Stimulated activated naive CD8-positive, alpha-beta T cell treated with anti-CD3 and anti-CD28 coated beads, Interleukin-15, Interleukin-2, amounts not matched to agents 100 U/mL and 50 U/mL, for 24 hours (primary cell): ENCODE data around the gene UBE2D1.

ENCODE experiments used
- ATAC-seq: fragments of 150-1000 bp; cut with Tn5 transposase; one replicate; pipeline ENCODE4 v1.10.0; 2021
- DNase-seq: peaks from one replicate; pipeline ENCODE4 v3.0.0; 2021

UBE2D1 gene

GRCh38 chr10:58341422-58341821 is 6.6 kb downstream of the UBE2D1 start:
- ATAC-seq (no peak), DNase-seq (no peak)

GRCh38 chr10:58341947-58342346 is 7.1 kb downstream of the UBE2D1 start:
- no peak for ATAC-seq
- no peak for DNase-seq

- ATAC-seq: no peak
- no peak for DNase-seq
These were observed 13.2 kb downstream of the UBE2D1 start for GRCh38 chr10:58347967-58348366.

- DNase-seq: no peak
- no peak for ATAC-seq
These were observed 13.8 kb downstream of the UBE2D1 start for GRCh38 chr10:58348571-58349033.

- DNase-seq: no peak
- no peak for ATAC-seq
These were observed 15.2 kb downstream of the UBE2D1 start for GRCh38 chr10:58350023-58350422.

GRCh38 chr10:58350619-58351323 is 16.0 kb downstream of the UBE2D1 start:
- ATAC-seq (no peak), DNase-seq (no peak)

- ATAC-seq: no peak
These were observed 17.1 kb downstream of the UBE2D1 start for GRCh38 chr10:58351616-58352578.

GRCh38 chr10:58352956-58353610 is 18.3 kb downstream of the UBE2D1 start:
- DNase-seq (no peak), ATAC-seq (no peak)

More at GRCh38 chr10:58351616-58352578, 17.1 kb downstream of the UBE2D1 start:
- no peak for DNase-seq

GRCh38 chr10:58356756-58357155 is 21.9 kb downstream of the UBE2D1 start:
- ATAC-seq (no peak), DNase-seq (no peak)

GRCh38 chr10:58358314-58358933 is 23.6 kb downstream of the UBE2D1 start:
- DNase-seq: no peak
- no peak for ATAC-seq

GRCh38 chr10:58358947-58359346 is 24.1 kb downstream of the UBE2D1 start:
- no peak for ATAC-seq

GRCh38 chr10:58359541-58359940 is 24.7 kb downstream of the UBE2D1 start:
- DNase-seq (no peak), ATAC-seq (no peak)

More at GRCh38 chr10:58358947-58359346, 24.1 kb downstream of the UBE2D1 start:
- DNase-seq: no peak

GRCh38 chr10:58360412-58361004 is 25.7 kb downstream of the UBE2D1 start:
- peak; percentile 57 for ATAC-seq

GRCh38 chr10:58361353-58361752 is 26.5 kb downstream of the UBE2D1 start:
- DNase-seq (no peak), ATAC-seq (no peak)

More at GRCh38 chr10:58360412-58361004, 25.7 kb downstream of the UBE2D1 start:
- no peak for DNase-seq

GRCh38 chr10:58362027-58362789 is 27.4 kb downstream of the UBE2D1 start:
- DNase-seq: no peak
- no peak for ATAC-seq

- ATAC-seq: no peak
These were observed 32.3 kb downstream of the UBE2D1 start for GRCh38 chr10:58367069-58367468.

GRCh38 chr10:58371473-58371872 is 36.7 kb downstream of the UBE2D1 start:
- no peak for ATAC-seq

More at GRCh38 chr10:58367069-58367468, 32.3 kb downstream of the UBE2D1 start:
- DNase-seq: no peak

GRCh38 chr10:58372607-58373441 is 38.0 kb downstream of the UBE2D1 start:
- ATAC-seq (no peak), DNase-seq (no peak)

More at GRCh38 chr10:58371473-58371872, 36.7 kb downstream of the UBE2D1 start:
- no peak for DNase-seq

GRCh38 chr10:58373442-58373827 is 38.6 kb downstream of the UBE2D1 start:
- no peak for ATAC-seq
- no peak for DNase-seq
